Measurements from ENCODE around the gene FAH.
A peak's percentile ranks its signal among the peaks of the same experiment; 100 is the strongest.
"Not testable (repeated sequence)": the region's sequence is repeated elsewhere in the genome, so short reads cannot be mapped to it uniquely, and the experiment has no call there.

FAH gene

DNA sequence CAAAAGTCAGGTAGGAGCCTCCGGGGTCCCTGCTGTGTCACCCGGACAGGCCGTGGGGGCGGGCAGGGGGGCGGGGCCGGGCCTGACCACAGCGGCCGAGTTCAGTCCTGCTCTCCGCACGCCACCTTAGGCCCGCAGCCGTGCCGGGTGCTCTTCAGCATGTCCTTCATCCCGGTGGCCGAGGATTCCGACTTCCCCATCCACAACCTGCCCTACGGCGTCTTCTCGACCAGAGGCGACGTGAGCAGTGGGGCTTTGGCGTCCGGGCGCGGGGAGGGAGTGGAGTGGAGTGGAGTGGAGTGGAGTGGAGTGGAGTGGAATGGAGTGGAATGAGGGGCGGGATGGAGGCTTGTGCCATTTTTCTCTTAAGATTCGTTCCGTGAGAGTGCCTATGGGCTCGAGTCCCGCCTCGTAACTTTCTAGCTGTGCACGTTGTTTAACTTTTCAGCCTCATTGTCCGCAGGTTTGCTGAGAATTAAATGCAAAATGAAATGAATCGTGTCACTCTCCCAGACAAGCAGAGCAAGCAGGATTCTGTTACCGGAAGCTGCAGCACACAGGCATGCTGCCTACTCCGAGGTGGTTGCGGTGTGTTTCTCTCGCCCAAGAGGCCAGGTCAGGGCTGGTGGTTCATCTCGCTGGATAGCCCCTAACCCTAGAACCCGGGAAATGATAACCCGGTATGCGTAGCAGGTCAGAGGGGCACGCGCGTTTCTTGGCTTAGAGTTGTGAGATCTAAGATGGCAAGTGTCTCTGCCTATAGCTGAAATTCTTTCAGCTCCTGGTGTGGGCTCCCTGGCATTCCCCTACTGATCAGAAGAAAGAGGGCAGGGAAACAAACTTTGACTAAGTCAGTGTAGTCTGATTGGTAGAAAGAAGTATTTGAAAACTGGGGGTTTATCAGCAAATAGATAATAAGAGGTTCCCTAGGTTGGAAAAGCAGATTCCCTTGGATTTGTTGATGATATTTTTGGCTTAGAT, at the start of gene FAH:
FAH (plus strand) TSS at position 104 of the 981 bp plus-strand sequence; CDS start at position 160, 56 bp downstream.
- peak; percentile 39 for DNase-seq

DNA sequence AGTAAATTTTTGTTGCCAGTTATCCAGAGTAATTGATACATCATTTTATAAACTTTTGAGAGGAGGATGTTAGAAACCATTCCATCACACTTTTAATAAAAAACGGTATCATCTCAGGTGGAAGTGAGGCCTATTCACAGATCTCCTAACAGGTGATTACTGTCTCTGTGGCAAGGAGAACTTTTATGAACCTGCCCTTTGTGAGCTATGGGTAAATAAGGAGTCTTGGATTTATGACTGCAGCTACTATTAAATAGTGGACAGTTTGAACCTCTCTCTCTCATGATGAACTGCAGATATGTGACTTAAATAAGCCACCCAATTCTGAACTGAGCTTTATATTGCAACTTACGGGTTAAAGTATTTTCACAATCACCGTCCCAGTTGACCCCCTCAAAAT, 47.6 kb upstream of the FAH start:
- DNase-seq: no peak

- DNase-seq: no peak
Measured at GRCh38 chr15:80105595-80105994, 47.2 kb upstream of the FAH start.

- no peak for DNase-seq
Measured at GRCh38 chr15:80106051-80106450, 46.7 kb upstream of the FAH start.

DNA sequence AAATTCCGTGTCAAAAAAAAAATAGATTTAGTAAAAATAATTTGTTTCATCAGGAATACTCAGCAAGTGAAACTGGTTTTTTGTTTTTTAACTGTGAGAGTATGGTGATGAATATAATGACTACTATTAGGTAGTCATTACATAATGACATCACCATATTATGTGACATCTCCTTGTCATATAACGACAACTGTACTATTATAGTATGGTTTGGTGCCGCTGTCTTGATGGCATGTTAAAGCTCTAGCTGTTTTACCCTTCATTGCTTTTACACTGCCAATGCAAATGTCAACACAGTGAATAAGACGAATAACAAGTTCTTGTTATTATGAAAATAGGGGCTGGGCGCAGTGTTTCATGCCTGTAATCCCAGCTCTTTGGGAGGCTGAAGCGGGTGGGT, 45.6 kb upstream of the FAH start:
- DNase-seq: no peak

- no peak for DNase-seq
Measured at GRCh38 chr15:80107774-80108173, 45.0 kb upstream of the FAH start.

- DNase-seq: no peak
Measured at GRCh38 chr15:80109388-80109787, 43.4 kb upstream of the FAH start.

- no peak for DNase-seq
Measured at GRCh38 chr15:80110920-80111319, 41.9 kb upstream of the FAH start.

- DNase-seq: peak; percentile 74
Measured at GRCh38 chr15:80114114-80114513, 38.7 kb upstream of the FAH start.

- DNase-seq: no peak
Measured at GRCh38 chr15:80115021-80115420, 37.8 kb upstream of the FAH start.

DNA sequence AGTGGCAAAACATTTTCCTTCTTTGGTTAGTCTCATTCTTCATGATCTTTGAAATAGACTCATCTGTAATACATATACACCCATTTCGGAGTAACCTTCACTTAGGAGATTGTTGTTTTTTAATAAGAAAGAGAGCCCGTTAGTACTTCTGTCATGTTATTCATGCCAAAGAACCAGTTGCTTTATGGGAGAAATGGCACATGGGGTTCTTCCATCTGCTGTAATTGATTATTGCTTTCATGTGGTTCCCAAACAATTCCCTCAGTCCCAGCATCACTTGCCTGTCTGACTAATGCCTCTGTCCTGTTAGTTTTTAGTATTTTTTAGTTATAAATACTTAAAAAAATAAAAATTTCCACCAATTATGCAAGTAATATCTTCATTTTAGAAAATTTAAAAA, 33.8 kb upstream of the FAH start:
- no peak for DNase-seq

- DNase-seq: no peak
Measured at GRCh38 chr15:80120636-80121035, 32.2 kb upstream of the FAH start.

DNA sequence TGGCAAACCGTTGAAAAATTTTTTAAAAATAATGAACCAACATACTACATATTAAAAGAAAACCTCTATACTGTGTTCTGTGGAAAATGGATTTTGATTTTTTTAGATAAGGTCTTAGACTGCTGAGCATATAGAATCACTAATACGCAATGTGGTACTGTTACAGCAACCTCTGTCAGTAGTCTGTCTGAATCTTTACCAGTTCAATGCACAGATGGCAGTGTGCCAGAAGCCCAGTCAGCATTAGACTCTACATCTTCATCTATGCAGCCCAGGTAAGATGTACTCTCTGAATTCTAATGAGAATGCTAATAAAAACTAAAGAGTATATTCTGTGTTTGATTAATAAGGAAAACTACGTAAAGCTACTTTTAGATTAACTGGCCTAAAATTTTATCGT, 31.3 kb upstream of the FAH start:
- DNase-seq: no peak

DNA sequence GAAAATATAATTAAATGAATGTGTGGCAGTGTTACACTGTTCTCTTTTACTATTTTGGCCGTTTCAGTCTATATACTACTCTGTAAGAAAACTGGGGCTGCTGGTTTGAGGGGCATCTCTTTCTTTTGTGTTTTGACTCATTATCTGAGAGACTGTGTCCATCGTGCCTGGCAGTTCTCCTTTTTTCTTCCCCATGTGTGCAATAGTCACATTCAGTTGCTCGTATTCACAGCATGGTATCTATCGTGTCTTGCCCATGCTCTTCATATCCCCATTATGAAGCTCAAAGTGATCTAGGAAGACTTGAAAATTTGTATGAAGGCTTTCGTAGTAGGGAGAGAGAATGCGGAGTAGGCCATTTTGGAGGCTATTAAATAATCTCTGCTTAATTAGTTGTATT, 29.8 kb upstream of the FAH start:
- DNase-seq: no peak

GRCh38 chr15:80127253-80127652, 25.5 kb upstream of the FAH start:
- DNase-seq: not testable (repeated sequence)

- DNase-seq: no peak
Measured at GRCh38 chr15:80127911-80128310, 24.9 kb upstream of the FAH start.

DNA sequence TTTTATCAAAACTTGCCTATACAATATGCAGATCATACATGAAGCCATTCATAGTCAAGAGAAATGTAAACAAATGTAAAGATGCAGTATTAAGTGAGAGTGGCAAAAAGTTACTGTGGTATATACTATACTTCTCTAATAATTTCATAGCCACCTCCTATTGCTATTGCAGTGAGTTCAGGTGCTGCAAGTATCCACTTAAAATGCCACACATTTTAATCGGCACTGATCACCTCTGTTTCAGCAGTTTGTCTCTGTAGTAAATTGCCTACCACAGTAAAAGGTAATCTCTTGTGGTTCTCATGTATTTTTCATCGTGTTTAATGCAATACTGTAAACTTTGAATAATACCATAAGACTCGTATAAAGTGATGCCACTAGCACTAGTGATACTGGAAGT, 20.4 kb upstream of the FAH start:
- DNase-seq: no peak

- DNase-seq: no peak
Measured at GRCh38 chr15:80136854-80137253, 15.9 kb upstream of the FAH start.

GRCh38 chr15:80138961-80139360, 13.8 kb upstream of the FAH start:
- no peak for DNase-seq

- DNase-seq: no peak
Measured at GRCh38 chr15:80140909-80141308, 11.9 kb upstream of the FAH start.

DNA sequence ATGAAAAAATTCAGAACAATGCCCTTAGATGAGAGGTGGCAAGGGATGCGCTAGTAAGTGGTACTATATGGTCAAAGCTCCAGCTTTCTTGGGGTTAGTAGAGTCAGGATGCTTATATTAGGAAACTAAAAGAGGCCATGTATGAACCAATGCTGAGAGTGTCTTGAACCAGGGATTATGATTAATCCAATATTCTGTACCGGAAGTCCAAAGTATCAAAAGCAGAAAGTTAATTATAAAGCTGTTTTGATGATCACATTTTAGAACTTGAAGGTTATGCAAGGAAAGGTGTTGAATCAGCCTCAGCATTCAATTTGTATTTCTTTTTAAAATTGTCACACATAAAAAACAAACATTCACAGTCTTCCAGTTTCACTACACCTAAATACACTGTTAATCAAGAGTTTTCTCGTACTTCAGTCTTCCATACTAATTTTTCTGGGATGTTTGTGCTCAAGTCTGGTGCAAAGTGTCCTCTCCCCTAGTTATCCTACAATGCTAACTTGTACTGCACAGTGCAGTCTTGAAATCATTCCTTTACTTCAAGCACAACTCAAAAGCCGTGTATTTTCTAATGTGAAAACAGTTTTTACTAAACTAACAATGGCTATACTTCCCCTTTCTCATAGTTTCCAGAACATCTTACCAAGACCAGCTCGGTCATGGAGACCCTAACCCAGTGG, 10.7 kb upstream of the FAH start:
- DNase-seq: no peak

- DNase-seq: no peak
Measured at GRCh38 chr15:80142646-80143045, 10.2 kb upstream of the FAH start.

GRCh38 chr15:80151148-80151547, 1.7 kb upstream of the FAH start:
- DNase-seq: no peak

DNA sequence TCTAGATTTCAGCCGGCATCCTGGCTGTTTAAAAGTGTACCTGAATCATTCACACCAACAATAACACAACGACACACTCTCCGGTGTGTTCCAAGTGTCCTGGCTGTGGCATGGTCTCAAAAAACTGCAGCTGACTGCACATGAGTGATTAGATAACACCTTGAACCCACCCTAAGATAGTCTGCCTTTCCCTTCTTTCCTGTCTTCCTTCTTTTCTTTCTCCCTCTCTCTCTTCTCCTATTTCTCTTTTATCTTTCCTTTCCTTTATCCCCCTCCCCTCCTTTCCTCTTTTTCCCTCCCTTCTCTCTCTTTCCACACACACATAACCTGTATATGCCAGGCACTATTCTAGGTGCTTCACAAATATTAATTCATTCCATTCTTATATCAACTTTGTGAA, 1.2 kb upstream of the FAH start:
- DNase-seq: no peak

All from NCI-H526 treated with DMSO at 0.1 percent for 48 hours (cell line).